SK-N-SH treated with all-trans-retinoic acid at 6 μM for 48 hours (cell line): ENCODE measurements around the gene CXCR5.

Experiments
- ATAC-seq: fragments of 200-7000 bp; cut with Tn5 transposase; 3 replicates; pipeline ENCODE4 v1.9.1; 2020; ENCODE audit warnings: mild to moderate bottlenecking, moderate library complexity
- ARNTL ChIP-seq: fragments of 450-650 bp; formaldehyde crosslinking; IDR thresholded peaks from 2 replicates; pipeline ENCODE4 v1.5.0; 2020; ENCODE audit warnings: low read depth, mild to moderate bottlenecking, moderate library complexity, borderline replicate concordance
- BACH2 ChIP-seq: fragments of 250-450 bp; sonication (Bioruptor Pico); IDR thresholded peaks from 2 replicates; pipeline ENCODE4 v1.9.0; 2021; ENCODE audit warnings: mild to moderate bottlenecking, borderline replicate concordance
- ESRRG ChIP-seq: fragments of 250-450 bp; sonication (Bioruptor Pico); IDR thresholded peaks from 2 replicates; pipeline ENCODE4 v1.6.1; 2021; ENCODE audit warnings: mild to moderate bottlenecking
- GLIS3 ChIP-seq: fragments of 250-450 bp; sonication (Bioruptor Pico); IDR thresholded peaks from 2 replicates; pipeline ENCODE4 v1.5.0; 2020; ENCODE audit warnings: mild to moderate bottlenecking, moderate library complexity
- ISL1 ChIP-seq: fragments of 250-450 bp; sonication (Bioruptor Pico); IDR thresholded peaks from 2 replicates; pipeline ENCODE4 v2.1.2; 2022; ENCODE audit warnings: mild to moderate bottlenecking, moderate library complexity
- OSR1 ChIP-seq: fragments of 250-450 bp; sonication (Bioruptor Pico); IDR thresholded peaks from 2 replicates; pipeline ENCODE4 v1.8.0; 2022; ENCODE audit warnings: moderate library complexity, mild to moderate bottlenecking, inconsistent platforms
- PATZ1 ChIP-seq: fragments of 250-450 bp; sonication (Bioruptor Pico); IDR thresholded peaks from 2 replicates; pipeline ENCODE4 v1.8.0; 2020; ENCODE audit warnings: mild to moderate bottlenecking, moderate library complexity, borderline replicate concordance
- PPARA ChIP-seq: fragments of 250-450 bp; sonication (Bioruptor Pico); IDR thresholded peaks from 2 replicates; pipeline ENCODE4 v1.5.0; 2020; ENCODE audit warnings: mild to moderate bottlenecking, borderline replicate concordance
- RARB ChIP-seq: fragments of 250-450 bp; sonication (Bioruptor Pico); IDR thresholded peaks from 2 replicates; pipeline ENCODE4 v1.8.0; 2021; ENCODE audit warnings: mild to moderate bottlenecking, moderate library complexity
- SNAI2 ChIP-seq: fragments of 250-450 bp; sonication (Bioruptor Pico); IDR thresholded peaks from 2 replicates; pipeline ENCODE4 v1.5.0; 2020; ENCODE audit warnings: mild to moderate bottlenecking, moderate library complexity
- TOX ChIP-seq: fragments of 250-450 bp; sonication (Bioruptor Pico); IDR thresholded peaks from 2 replicates; pipeline ENCODE4 v1.8.0; 2021; ENCODE audit warnings: mild to moderate bottlenecking, moderate library complexity, borderline replicate concordance
- ZC3H10 ChIP-seq: fragments of 250-450 bp; sonication (Bioruptor Pico); IDR thresholded peaks from 2 replicates; pipeline ENCODE4 v1.5.1; 2021; ENCODE audit warnings: mild to moderate bottlenecking, moderate library complexity
- ZFP3 ChIP-seq: fragments of 250-450 bp; sonication (Bioruptor Pico); IDR thresholded peaks from 2 replicates; pipeline ENCODE4 v1.5.0; 2020; ENCODE audit warnings: mild to moderate bottlenecking, moderate library complexity
- ZFP30 ChIP-seq: fragments of 450-650 bp; formaldehyde crosslinking; IDR thresholded peaks from 2 replicates; pipeline ENCODE4 v1.5.0; 2022; ENCODE audit warnings: mild to moderate bottlenecking, moderate library complexity
- ZNF565 ChIP-seq: fragments of 450-650 bp; formaldehyde crosslinking; conservative IDR thresholded peaks from 2 replicates; pipeline ENCODE4 v1.5.0; 2020; ENCODE audit warnings: low read depth, mild to moderate bottlenecking, moderate library complexity
- ZNF70 ChIP-seq: fragments of 450-650 bp; formaldehyde crosslinking; IDR thresholded peaks from 2 replicates; pipeline ENCODE4 v1.5.0; 2020; ENCODE audit warnings: mild to moderate bottlenecking, moderate library complexity
- ZNF8 ChIP-seq: fragments of 450-650 bp; formaldehyde crosslinking; IDR thresholded peaks from 2 replicates; pipeline ENCODE4 v1.5.0; 2020; ENCODE audit warnings: mild to moderate bottlenecking, moderate library complexity
- TF ChIP-seq, protein P1 (sequence below): fragments of 250-450 bp; sonication (Bioruptor Pico); IDR thresholded peaks from 2 replicates; pipeline ENCODE4 v1.5.1; 2021; ENCODE audit warnings: mild to moderate bottlenecking, moderate library complexity
- TF ChIP-seq, protein P2 (sequence below): fragments of 250-450 bp; sonication (Bioruptor Pico); IDR thresholded peaks from 2 replicates; pipeline ENCODE4 v1.8.0; 2021; ENCODE audit warnings: low read depth, mild to moderate bottlenecking, moderate library complexity, borderline replicate concordance
- TF ChIP-seq, protein P3 (sequence below): fragments of 250-450 bp; sonication (Bioruptor Pico); IDR thresholded peaks from 2 replicates; pipeline ENCODE4 v1.5.0; 2020; ENCODE audit warnings: mild to moderate bottlenecking, moderate library complexity

CXCR5 gene

DNA sequence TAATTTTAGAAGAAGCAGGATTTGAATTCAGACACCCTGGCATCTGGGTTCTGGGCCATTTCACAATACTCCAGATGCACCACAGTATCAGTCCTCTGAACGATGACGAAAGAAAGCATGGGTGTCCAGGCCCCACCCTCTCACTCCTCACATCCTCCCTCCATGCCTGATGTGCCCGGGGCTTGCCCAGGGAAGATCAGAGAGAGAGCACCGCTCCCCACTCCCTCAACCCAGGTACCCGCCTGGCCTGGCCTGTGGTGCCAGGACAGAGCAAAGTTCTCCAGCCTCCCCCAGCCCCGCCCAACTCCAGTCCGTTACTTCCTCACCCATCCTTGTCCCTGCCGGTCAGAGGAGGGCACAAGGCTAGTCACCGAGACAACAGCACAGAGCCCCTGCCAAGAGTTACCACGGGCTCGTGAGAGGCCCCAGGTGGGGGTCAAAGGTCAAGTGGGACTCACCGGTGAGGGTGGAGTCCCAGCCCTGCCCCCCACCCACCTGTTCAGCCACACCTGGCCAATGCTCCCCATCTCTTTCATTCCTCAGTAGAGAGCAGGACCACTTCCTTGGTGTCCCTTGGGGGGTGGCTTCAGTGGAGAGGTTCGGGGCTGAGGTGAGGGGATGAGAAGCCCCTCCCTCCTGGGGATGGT is 33.9 kb downstream of the CXCR5 start:
- no peak for ATAC-seq
- no peak for TF ChIP-seq ARNTL (CRISPR knock-in tag)
- TF ChIP-seq TOX (CRISPR knock-in tag): no peak
- TF ChIP-seq BACH2: no peak
- TF ChIP-seq GLIS3 (CRISPR knock-in tag): no peak
- TF ChIP-seq ZFP30: no peak
- no peak for TF ChIP-seq ZFP3
- no peak for TF ChIP-seq ZNF70
- no peak for TF ChIP-seq ZNF8
- no peak for TF ChIP-seq ZC3H10 (CRISPR knock-in tag)
- no peak for TF ChIP-seq OSR1 (CRISPR knock-in tag)
- TF ChIP-seq, protein P1, sequence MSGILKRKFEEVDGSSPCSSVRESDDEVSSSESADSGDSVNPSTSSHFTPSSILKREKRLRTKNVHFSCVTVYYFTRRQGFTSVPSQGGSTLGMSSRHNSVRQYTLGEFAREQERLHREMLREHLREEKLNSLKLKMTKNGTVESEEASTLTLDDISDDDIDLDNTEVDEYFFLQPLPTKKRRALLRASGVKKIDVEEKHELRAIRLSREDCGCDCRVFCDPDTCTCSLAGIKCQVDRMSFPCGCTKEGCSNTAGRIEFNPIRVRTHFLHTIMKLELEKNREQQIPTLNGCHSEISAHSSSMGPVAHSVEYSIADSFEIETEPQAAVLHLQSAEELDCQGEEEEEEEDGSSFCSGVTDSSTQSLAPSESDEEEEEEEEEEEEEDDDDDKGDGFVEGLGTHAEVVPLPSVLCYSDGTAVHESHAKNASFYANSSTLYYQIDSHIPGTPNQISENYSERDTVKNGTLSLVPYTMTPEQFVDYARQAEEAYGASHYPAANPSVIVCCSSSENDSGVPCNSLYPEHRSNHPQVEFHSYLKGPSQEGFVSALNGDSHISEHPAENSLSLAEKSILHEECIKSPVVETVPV (CRISPR knock-in tag): no peak
- no peak for TF ChIP-seq ZNF565 (CRISPR knock-in tag)
- TF ChIP-seq ISL1 (CRISPR knock-in tag): no peak
- no peak for TF ChIP-seq PPARA
- TF ChIP-seq ESRRG (CRISPR knock-in tag): no peak
- no peak for TF ChIP-seq RARB (CRISPR knock-in tag)
- TF ChIP-seq, all 23 proteins: peak for 0

GRCh38 chr11:118918128-118918685 is 34.5 kb downstream of the CXCR5 start:
- TF ChIP-seq GLIS3 (CRISPR knock-in tag): no peak
- no peak for TF ChIP-seq TOX (CRISPR knock-in tag)
- TF ChIP-seq ZFP3: peak; percentile 38; the same call in 1 of the 2 replicates
- ATAC-seq: peak; percentile 2; the same call in 2 of the 3 replicates

GRCh38 chr11:118918686-118919280 is 35.1 kb downstream of the CXCR5 start:
- ATAC-seq: peak; percentile 2
- no peak for TF ChIP-seq PPARA
- no peak for TF ChIP-seq TOX (CRISPR knock-in tag)
- no peak for TF ChIP-seq SNAI2 (CRISPR knock-in tag)
- TF ChIP-seq, protein P2, sequence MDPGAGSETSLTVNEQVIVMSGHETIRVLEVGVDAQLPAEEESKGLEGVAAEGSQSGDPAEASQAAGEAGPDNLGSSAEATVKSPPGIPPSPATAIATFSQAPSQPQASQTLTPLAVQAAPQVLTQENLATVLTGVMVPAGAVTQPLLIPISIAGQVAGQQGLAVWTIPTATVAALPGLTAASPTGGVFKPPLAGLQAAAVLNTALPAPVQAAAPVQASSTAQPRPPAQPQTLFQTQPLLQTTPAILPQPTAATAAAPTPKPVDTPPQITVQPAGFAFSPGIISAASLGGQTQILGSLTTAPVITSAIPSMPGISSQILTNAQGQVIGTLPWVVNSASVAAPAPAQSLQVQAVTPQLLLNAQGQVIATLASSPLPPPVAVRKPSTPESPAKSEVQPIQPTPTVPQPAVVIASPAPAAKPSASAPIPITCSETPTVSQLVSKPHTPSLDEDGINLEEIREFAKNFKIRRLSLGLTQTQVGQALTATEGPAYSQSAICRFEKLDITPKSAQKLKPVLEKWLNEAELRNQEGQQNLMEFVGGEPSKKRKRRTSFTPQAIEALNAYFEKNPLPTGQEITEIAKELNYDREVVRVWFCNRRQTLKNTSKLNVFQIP: no peak
- TF ChIP-seq OSR1 (CRISPR knock-in tag): no peak
- no peak for TF ChIP-seq ARNTL (CRISPR knock-in tag)

DNA sequence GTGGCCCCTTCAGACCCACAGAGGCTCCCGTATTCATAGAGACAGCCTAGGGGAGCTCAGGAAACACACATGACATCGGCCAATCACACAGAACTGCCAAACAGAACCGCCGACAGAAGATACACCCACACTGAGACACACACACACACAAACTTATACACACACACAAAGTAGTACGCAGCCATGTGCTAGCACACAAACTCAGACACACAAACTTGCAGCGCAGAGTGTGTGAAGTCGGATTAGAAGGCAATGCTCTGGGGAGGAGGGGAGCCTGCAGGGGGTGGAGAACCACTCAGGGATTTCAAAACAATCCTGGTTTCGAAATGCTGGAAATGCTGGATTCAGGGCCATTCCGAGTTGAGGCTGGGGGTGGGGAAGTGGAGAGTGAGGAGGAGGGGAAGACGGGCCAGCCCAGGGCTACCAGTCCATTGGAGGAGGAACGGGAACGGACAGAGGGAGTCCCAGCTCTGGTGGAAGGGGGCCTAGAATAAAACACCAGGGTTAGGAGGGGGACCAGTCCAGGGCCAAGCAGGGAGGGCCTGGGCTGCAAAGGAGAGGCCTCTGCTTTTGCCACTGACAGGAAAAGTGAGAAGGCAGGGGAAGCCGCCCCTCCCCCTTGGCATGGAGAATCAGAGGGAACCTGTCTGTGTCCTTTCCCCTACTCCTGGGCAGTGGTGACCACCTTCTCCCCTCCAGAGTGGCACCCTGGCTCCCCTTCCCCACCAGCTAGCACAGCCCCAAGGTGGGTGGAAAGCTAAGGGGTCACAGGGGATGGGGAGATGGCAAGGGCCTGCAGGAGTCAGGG is 37.6 kb downstream of the CXCR5 start:
- no peak for ATAC-seq
- TF ChIP-seq ZNF8 (no peak), BACH2 (no peak), SNAI2 (CRISPR knock-in tag) (no peak), RARB (CRISPR knock-in tag) (no peak), ISL1 (CRISPR knock-in tag) (no peak), ZC3H10 (CRISPR knock-in tag) (no peak), ARNTL (CRISPR knock-in tag) (no peak), ZFP3 (no peak), PATZ1 (CRISPR knock-in tag) (no peak)
- TF ChIP-seq, protein P1 (CRISPR knock-in tag): no peak
- TF ChIP-seq, protein P3, sequence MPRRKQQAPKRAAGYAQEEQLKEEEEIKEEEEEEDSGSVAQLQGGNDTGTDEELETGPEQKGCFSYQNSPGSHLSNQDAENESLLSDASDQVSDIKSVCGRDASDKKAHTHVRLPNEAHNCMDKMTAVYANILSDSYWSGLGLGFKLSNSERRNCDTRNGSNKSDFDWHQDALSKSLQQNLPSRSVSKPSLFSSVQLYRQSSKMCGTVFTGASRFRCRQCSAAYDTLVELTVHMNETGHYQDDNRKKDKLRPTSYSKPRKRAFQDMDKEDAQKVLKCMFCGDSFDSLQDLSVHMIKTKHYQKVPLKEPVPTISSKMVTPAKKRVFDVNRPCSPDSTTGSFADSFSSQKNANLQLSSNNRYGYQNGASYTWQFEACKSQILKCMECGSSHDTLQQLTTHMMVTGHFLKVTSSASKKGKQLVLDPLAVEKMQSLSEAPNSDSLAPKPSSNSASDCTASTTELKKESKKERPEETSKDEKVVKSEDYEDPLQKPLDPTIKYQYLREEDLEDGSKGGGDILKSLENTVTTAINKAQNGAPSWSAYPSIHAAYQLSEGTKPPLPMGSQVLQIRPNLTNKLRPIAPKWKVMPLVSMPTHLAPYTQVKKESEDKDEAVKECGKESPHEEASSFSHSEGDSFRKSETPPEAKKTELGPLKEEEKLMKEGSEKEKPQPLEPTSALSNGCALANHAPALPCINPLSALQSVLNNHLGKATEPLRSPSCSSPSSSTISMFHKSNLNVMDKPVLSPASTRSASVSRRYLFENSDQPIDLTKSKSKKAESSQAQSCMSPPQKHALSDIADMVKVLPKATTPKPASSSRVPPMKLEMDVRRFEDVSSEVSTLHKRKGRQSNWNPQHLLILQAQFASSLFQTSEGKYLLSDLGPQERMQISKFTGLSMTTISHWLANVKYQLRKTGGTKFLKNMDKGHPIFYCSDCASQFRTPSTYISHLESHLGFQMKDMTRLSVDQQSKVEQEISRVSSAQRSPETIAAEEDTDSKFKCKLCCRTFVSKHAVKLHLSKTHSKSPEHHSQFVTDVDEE (CRISPR knock-in tag): no peak
- TF ChIP-seq, protein P2: no peak
